Activated T-helper 2 cell treated with anti-CD3 and anti-CD28 coated beads, Interferon-gamma antibody, Interleukin-2, Interleukin-4, amounts not matched to agents 10 μg/mL and 5 μg/mL and 100 μg/mL, durations not matched to agents 14 hours and 24 hours and 36 hours (primary cell): Measurements from ENCODE around the gene HES6. TPM values are rescaled to one million over a fixed set of nuclear protein-coding genes. Genes with fewer than 3 reads are reported as not detected.

ENCODE experiments used
- DNase-seq: peaks from one replicate; pipeline ENCODE4 v3.0.0; 2021; ENCODE audit warnings: low spot score
- H3K27ac Mint-ChIP-seq: one replicate; pipeline ENCODE4 v1.8.0; 2021; ENCODE audit warnings: mixed read lengths
- H3K27me3 Mint-ChIP-seq: one replicate; pipeline ENCODE4 v1.8.0; 2021; ENCODE audit warnings: low read depth, mixed read lengths
- H3K36me3 Mint-ChIP-seq: one replicate; pipeline ENCODE4 v1.8.0; 2021; ENCODE audit warnings: low read depth, mixed read lengths
- H3K4me1 Mint-ChIP-seq: one replicate; pipeline ENCODE4 v1.8.0; 2021; ENCODE audit warnings: low read depth, mixed read lengths
- H3K4me3 Mint-ChIP-seq: one replicate; pipeline ENCODE4 v1.8.0; 2021; ENCODE audit warnings: low read depth, mild to moderate bottlenecking, moderate library complexity, mixed read lengths
- H3K9me3 Mint-ChIP-seq: one replicate; pipeline ENCODE4 v1.8.0; 2021; ENCODE audit warnings: mixed read lengths
- intact Hi-C: fragments of 100-400 bp; cut with micrococcal nuclease; formaldehyde crosslinking; loops from one replicate; pipeline ENCODE4 v1.15.1; 2023
- total RNA-seq: library from RNA; stranded (reverse); gene quantifications from 2 replicates; pipeline ENCODE4 v1.2.3, GENCODE V29; 2022

Gene HES6, protein sequence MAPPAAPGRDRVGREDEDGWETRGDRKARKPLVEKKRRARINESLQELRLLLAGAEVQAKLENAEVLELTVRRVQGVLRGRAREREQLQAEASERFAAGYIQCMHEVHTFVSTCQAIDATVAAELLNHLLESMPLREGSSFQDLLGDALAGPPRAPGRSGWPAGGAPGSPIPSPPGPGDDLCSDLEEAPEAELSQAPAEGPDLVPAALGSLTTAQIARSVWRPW
- total RNA-seq, result 10.2 and 10.8 TPM in 2 replicates

DNA sequence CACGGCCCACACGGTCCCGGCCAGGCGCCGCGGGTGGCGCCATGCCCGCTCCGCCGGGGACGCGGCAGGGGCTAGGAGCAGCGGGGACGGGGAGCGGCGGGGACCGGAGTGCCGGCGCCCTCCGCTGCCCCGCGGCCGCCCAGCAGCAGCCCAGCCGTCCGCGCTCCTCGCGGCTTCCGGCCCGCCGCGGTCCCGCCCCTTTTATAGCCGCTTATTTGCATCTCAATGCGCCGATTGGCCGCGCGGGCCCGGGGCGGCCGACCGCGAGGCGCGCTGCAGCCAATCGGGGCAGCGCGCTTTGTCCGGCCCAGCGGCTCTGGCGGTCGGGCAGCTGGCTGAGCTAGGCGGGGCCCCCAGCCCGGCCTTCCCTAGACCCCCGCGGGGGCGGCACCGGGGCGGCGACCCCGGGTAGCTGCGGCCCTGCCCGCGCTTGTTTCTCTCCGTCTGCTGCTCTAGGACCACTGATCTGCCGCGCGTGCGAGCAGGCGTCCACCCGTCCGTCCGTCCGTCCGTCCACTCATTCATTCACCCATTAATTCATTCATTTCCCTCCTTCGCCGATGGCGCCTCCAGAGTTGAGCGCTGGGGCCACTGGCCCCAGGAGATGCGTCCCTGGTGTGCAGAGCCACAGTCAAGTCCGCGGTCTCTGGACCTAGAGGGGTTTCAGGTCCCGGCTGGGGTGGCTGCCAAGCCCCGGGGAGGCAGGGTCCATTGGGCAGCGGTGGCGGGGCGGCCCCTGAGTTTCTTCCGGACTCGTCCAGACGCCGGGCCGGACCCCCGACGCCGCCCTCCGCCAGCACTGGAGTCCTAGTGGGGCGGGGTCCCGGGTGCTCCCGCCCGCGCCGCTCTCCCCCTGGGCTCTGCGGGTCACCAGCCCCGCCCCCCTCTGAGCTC is at the start of gene HES6:
HES6 (minus strand) TSS at position 176 of the 894 bp plus-strand sequence; CDS start at position 43, 133 bp downstream.
- H3K4me1 Mint-ChIP-seq, result peaks cover 3% of the 10 kb centered on the region
- peaks cover 7% of the 10 kb centered on the region for H3K36me3 Mint-ChIP-seq
- H3K4me3 Mint-ChIP-seq, result peak within 1 kb of the TSS; percentile 90
- H3K27me3 Mint-ChIP-seq, result peaks cover 40% of the 10 kb centered on the region
- no peaks in the 10 kb centered on the region for H3K9me3 Mint-ChIP-seq
- intact Hi-C loops, result loop anchor here (1.0 to 2.0 kb wide), 3 partner anchors 9 to 49 kb away; partner anchors contain the start of genes ILKAP and PER2
- peak within 1 kb of the TSS; percentile 70 for H3K27ac Mint-ChIP-seq
- peak; percentile 80 for DNase-seq

DNA sequence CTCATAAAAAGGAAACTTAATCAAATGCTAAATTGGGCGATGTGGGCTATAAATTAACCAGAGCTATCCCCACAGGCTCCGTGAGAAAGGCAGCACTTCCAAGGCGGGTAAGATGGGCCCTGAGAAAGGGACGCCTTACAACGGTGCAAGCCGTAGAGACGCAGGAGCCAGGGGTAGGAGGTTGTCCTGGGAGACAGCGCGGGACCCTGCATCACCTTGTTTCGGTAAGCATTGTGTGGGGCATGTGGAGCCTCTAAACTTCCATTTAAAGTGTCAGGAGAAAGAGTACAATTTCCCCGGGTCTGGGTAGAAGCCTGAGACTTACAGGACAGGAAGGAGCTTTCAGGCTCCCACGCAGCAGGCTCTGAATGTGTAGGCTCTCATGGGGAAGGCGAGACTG is 49.7 kb upstream of the HES6 start:
- Mint-ChIP-seq H3K9me3 (no peaks in the 10 kb centered on the region), H3K4me1 (peaks cover 29% of the 10 kb centered on the region), H3K27me3 (no peaks in the 10 kb centered on the region), H3K36me3 (no peaks in the 10 kb centered on the region), H3K27ac (peak overlapping the region; percentile 94), H3K4me3 (peak overlapping the region; percentile 90)
- intact Hi-C loops, result loop anchor here (2.0 to 10.0 kb wide), 3 partner anchors 49 to 325 kb away; partner anchors contain the start of genes HES6, SCLY and UBE2F
- DNase-seq, result no peak

DNA sequence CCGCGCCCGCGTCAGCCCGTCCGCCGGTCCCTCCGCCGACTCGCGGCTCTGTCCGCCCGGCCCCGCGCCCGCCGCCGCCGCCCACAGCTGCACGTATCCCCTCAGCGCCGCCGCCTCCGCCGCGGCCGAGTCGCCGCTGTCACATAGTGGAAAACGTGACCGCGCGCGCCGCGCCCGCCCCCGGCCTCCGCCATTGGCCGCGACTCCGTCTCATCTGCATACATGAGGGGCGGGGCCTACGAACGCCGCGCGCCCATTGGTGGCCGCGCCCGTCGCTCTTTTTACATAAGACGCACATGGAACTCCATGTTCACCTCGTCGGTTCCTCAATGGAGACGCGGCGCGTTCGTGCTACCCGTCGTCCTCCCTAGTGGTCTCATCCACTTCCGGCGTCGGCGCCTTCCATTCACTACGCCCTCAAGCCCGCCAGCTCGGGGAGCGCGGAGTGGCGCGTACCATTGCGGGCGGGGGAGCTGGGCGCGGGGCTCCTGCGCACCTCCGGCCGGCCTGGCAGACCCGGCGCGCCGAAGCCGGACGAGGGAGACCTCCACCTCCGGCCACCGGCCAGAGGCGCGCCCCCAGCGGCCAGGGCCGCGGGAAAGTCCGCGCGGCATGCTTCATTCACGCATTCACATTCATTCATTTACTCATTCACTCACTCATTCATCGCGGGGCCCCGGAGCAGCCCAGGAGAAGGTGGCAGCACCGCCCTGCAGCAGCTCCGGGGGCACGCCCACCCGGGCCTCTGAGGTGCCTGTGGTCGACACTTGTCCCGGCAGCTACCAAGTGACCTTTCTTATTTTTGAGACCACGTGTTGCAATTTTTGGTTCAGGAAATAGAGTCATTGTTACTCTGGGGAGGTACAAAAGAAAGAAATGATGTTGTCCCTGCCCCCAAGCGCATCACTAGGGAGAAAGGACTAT is 49.1 kb upstream of the HES6 start:
- intact Hi-C loops, result loop anchor here (1.0 to 10.0 kb wide), 5 partner anchors 31 to 324 kb away; partner anchors contain the start of genes ASB1, HES6, SCLY and TRAF3IP1
- H3K36me3 Mint-ChIP-seq, result no peaks in the 10 kb centered on the region
- peak; percentile 98 for DNase-seq
- peaks cover 31% of the 10 kb centered on the region for H3K4me1 Mint-ChIP-seq
- H3K27ac Mint-ChIP-seq, result peak overlapping the region; percentile 94
- no peaks in the 10 kb centered on the region for H3K9me3 Mint-ChIP-seq
- peak overlapping the region; percentile 90 for H3K4me3 Mint-ChIP-seq
- no peaks in the 10 kb centered on the region for H3K27me3 Mint-ChIP-seq

DNA sequence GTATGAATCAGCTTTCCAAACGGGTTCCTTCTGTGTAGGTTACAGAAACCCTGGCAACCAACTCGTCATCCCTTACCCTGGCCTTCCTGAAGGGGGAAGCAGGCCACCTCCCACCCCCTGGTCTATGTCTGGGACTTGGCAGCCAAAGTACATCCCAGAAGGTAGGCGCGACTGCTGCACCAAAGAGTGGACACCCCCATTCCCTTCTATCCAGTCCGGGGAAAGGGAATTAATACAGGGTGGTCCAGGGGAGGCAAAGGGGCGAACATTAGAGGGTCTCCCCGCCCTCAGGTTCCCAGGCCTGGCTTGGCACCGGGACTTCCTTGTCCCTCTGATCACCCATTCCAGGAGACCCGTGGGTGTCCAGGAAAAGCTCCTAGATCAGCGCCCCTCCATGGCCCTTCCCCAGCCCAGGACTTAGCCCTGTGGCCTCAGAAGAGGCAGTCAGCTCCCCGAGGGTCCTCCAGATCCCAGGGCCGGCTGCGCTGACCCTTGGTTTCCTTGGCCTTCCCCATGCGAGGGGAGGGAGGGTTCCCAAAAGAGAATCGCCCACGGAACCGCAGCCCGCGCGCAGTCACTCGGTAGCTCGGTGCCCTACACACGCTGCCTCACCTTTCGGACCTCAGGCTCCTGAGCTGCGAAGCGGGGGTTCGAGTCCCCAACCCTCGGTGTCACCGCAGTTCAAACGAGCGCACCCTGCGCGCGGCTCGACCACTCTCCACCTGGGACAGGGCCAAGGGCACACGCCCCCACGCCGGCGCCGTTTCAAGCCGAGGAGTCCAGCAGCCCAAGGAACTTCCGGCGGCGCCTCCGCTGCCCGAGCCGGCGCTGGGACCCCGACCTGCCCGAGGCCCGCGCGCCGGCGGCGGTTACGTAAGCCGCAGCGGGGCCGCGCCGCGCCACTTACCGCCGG is 48.2 kb upstream of the HES6 start, which contains the start of gene PER2:
PER2 (minus strand) TSS at position 874 of the 913 bp plus-strand sequence. CDS start 10,674 bp downstream, outside the sequence.
- peak within 1 kb of the TSS; percentile 90 for H3K4me3 Mint-ChIP-seq
- H3K36me3 Mint-ChIP-seq, result no peaks in the 10 kb centered on the region
- H3K4me1 Mint-ChIP-seq, result peaks cover 31% of the 10 kb centered on the region
- no peaks in the 10 kb centered on the region for H3K27me3 Mint-ChIP-seq
- intact Hi-C loops, result loop anchor here (1.0 to 10.0 kb wide), 5 partner anchors 32 to 323 kb away; partner anchors contain the start of genes ASB1, HES6, SCLY and TRAF3IP1
- peak within 1 kb of the TSS; percentile 94 for H3K27ac Mint-ChIP-seq
- H3K9me3 Mint-ChIP-seq, result no peaks in the 10 kb centered on the region
- DNase-seq, result peak; percentile 18

DNA sequence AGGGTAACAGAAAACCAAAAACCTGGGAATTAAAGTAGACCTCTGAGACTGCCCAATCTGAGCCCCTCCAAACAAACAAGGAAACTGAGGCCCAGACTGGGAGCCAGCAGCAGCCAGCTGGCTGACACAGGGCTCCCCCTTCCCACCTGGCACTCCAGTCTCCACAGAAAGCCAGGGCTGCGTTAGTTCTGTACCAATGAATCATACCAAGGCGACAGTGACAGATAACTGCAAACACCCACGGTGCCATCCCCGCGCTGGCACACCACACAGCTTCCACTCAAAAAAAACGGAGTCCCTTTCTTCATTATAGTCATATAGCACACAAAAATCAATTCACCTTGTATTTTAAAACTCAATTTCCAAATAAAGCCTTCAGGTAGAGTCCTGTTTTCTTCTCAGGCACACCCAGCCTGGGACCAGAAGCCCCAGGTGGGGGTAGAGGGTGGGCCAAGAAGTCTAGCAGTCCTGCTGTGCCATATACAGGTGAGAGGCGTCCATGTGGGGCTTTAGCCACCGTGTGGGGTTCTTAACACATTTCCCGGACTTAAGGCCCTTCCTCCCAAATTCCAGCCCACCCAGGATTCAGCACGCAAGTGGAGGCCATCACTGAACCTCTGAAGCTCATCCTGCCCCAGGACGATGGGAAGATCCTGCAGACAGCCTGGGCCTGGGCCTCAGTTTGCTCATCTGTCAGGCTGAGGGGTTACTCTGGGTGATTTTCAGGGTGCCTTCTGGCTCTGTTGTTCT is 47.3 kb upstream of the HES6 start:
- peak overlapping the region; percentile 79 for H3K27ac Mint-ChIP-seq
- H3K9me3 Mint-ChIP-seq, result no peaks in the 10 kb centered on the region
- no peaks in the 10 kb centered on the region for H3K27me3 Mint-ChIP-seq
- peak overlapping the region; percentile 84 for H3K4me3 Mint-ChIP-seq
- peaks cover 31% of the 10 kb centered on the region for H3K4me1 Mint-ChIP-seq
- intact Hi-C loops, result loop anchor here (10.0 kb wide), 1 partner anchor 322 kb away; the partner anchor contains the start of gene UBE2F
- no peaks in the 10 kb centered on the region for H3K36me3 Mint-ChIP-seq
- no peak for DNase-seq

DNA sequence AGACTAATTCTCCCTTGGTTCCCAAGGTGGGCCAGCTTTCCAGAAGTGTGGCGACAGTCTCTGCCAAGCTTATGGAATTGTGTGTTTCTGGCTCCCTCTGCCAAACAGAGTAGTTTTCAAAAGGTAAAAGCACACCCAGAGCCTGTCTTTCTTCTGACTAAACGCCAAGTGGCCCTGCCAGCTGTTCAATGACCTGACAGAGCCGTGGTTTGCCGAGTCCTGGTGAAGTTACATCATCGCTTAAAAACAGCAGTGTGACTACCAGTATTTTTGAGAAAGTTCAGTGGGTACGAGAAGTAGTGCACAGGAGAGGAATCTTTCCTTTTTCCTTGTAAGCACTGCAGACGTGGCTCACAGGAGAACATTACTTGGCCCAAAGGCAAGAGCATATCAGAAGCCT is 46.7 kb upstream of the HES6 start:
- no peak for DNase-seq
- Mint-ChIP-seq H3K27ac (no peak overlapping the region), H3K27me3 (no peaks in the 10 kb centered on the region), H3K36me3 (no peaks in the 10 kb centered on the region), H3K4me3 (peak overlapping the region; percentile 84), H3K9me3 (no peaks in the 10 kb centered on the region), H3K4me1 (peaks cover 31% of the 10 kb centered on the region)
- intact Hi-C loops, result loop anchor here (10.0 kb wide), 1 partner anchor 322 kb away; the partner anchor contains the start of gene UBE2F

DNA sequence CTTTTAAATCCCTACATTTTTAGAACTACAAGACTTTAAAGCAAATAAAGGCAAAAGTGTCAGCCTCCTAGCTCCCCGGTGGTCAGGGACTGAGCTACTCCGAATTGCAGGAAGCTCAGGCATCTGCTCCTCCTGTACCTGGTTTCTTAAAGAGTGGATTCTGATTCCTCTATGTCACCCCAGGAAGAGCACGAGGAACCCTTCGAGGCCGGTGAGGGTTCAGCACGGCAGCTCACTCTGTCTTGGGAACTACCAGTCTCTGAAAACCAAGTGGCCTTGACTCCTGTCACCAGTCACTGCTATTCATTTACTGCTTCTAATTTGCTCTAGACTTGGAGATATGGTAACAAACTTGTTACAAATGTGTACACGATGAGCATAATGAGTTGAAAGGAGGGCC is 46.3 kb upstream of the HES6 start:
- Mint-ChIP-seq H3K27ac (no peak overlapping the region), H3K4me1 (peaks cover 31% of the 10 kb centered on the region), H3K27me3 (no peaks in the 10 kb centered on the region), H3K36me3 (no peaks in the 10 kb centered on the region), H3K4me3 (no peak overlapping the region), H3K9me3 (no peaks in the 10 kb centered on the region)
- DNase-seq, result no peak
- intact Hi-C loops, result loop anchor here (10.0 kb wide), 1 partner anchor 321 kb away; the partner anchor contains the start of gene UBE2F

DNA sequence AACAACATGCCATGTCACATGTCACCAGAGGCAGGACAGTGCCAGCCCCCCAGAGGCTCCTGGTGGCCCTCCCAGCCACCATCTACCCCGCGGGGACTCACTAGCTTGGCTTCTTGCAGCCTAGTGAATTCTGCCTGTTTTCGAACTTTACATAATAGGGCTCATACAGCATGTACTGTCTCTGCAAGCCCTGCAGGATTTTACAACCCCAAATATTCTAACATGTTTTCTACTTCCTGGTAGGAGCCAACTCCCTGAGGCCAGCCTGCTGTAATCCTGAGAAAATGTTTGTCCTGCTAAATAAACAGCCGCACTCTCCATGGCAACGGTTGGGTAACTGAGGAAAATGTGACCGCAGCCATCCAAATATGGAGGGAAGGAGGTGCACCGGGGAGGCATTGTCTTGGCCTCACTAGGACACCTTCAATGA is 45.8 kb upstream of the HES6 start:
- H3K36me3 Mint-ChIP-seq, result no peaks in the 10 kb centered on the region
- H3K27me3 Mint-ChIP-seq, result no peaks in the 10 kb centered on the region
- no peak for DNase-seq
- H3K9me3 Mint-ChIP-seq, result no peaks in the 10 kb centered on the region
- no peak overlapping the region for H3K4me3 Mint-ChIP-seq
- intact Hi-C loops, result loop anchor here (10.0 kb wide), 1 partner anchor 321 kb away; the partner anchor contains the start of gene UBE2F
- peaks cover 31% of the 10 kb centered on the region for H3K4me1 Mint-ChIP-seq
- H3K27ac Mint-ChIP-seq, result no peak overlapping the region

DNA sequence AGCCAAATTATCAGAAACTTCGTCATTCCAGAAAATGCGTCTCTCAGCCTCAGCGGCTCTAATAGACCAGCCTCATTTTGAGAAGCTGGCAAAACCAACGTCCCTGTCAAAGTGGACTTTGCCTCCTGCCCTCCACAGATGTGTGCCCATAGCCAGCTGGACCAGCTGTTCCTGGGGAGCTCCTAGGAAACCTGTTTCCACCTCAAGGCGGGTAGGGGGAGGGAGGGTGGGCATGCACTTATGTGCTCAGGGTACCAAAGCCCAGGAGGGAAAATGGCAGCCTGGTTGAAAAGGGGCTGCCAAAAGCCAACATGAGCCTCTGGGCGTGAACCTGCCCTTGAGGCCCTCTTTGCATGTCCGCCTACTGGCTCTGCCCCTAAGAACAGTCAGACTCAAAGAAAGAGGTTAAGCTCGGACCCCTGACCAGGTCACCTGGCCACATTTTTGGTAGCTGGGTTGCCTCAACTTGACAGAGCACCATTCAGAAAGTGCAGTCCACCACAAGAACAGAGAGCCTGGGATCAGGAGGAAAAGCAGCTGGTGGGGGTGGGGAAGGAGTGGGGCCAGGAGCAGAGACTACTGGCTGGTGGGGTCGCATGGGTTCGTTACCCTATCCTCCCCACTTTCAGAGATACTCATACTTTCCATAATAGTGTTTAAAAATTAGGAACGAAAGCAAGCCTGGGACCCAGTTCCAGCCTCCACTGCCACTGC is 45.1 kb upstream of the HES6 start:
- no peak overlapping the region for H3K4me3 Mint-ChIP-seq
- H3K27me3 Mint-ChIP-seq, result no peaks in the 10 kb centered on the region
- intact Hi-C loops, result loop anchor here (10.0 kb wide), 1 partner anchor 320 kb away; the partner anchor contains the start of gene UBE2F

More for the DNA sequence above, 45.1 kb upstream of the HES6 start:
- no peak for DNase-seq
- Mint-ChIP-seq H3K27ac (no peak overlapping the region), H3K9me3 (no peaks in the 10 kb centered on the region), H3K36me3 (no peaks in the 10 kb centered on the region), H3K4me1 (peaks cover 29% of the 10 kb centered on the region)
